ENCODE data around the gene CHD9.
"Not testable (repeated sequence)": the region's sequence is repeated elsewhere in the genome, so short reads cannot be mapped to it uniquely, and the experiment has no call there.

The CHD9 gene

GRCh38 chr16:53285236-53285635 is 230.4 kb downstream of the CHD9 start:
- Mint-ChIP-seq H3K36me3 (ENCODE audit: low read depth) (peaks cover 7% of the 10 kb centered on the region), H3K27me3 (ENCODE audit: low read depth) (no peaks in the 10 kb centered on the region), H3K4me1 (ENCODE audit: low read depth) (no peaks in the 10 kb centered on the region), H3K27ac (no peak overlapping the region), H3K4me3 (no peak overlapping the region), H3K9me3 (no peaks in the 10 kb centered on the region)

GRCh38 chr16:53290520-53290919 is 235.7 kb downstream of the CHD9 start:
- no peak overlapping the region for H3K4me3 Mint-ChIP-seq
- H3K27ac Mint-ChIP-seq, result no peak overlapping the region
- no peaks in the 10 kb centered on the region for H3K4me1 Mint-ChIP-seq (ENCODE audit: low read depth)
- no peaks in the 10 kb centered on the region for H3K27me3 Mint-ChIP-seq (ENCODE audit: low read depth)
- peaks cover 22% of the 10 kb centered on the region for H3K36me3 Mint-ChIP-seq (ENCODE audit: low read depth)
- H3K9me3 Mint-ChIP-seq, result no peaks in the 10 kb centered on the region

- H3K36me3 Mint-ChIP-seq (ENCODE audit: low read depth), result peaks cover 20% of the 10 kb centered on the region
- H3K27ac Mint-ChIP-seq, result no peak overlapping the region
- H3K9me3 Mint-ChIP-seq, result no peaks in the 10 kb centered on the region
- no peaks in the 10 kb centered on the region for H3K4me1 Mint-ChIP-seq (ENCODE audit: low read depth)
- H3K4me3 Mint-ChIP-seq, result no peak overlapping the region
- H3K27me3 Mint-ChIP-seq (ENCODE audit: low read depth), result no peaks in the 10 kb centered on the region
Observed at GRCh38 chr16:53291757-53292392, 237.1 kb downstream of the CHD9 start.

GRCh38 chr16:53297477-53297876 is 242.7 kb downstream of the CHD9 start:
- Mint-ChIP-seq H3K27ac (no peak overlapping the region), H3K27me3 (ENCODE audit: low read depth) (no peaks in the 10 kb centered on the region), H3K4me1 (ENCODE audit: low read depth) (no peaks in the 10 kb centered on the region), H3K9me3 (no peaks in the 10 kb centered on the region), H3K36me3 (ENCODE audit: low read depth) (peaks cover 15% of the 10 kb centered on the region), H3K4me3 (no peak overlapping the region)

- H3K4me1 Mint-ChIP-seq (ENCODE audit: low read depth), result no peaks in the 10 kb centered on the region
- no peak overlapping the region for H3K27ac Mint-ChIP-seq
- no peaks in the 10 kb centered on the region for H3K9me3 Mint-ChIP-seq
- no peaks in the 10 kb centered on the region for H3K27me3 Mint-ChIP-seq (ENCODE audit: low read depth)
- no peak overlapping the region for H3K4me3 Mint-ChIP-seq
- peaks cover 6% of the 10 kb centered on the region for H3K36me3 Mint-ChIP-seq (ENCODE audit: low read depth)
Observed at GRCh38 chr16:53304334-53304733, 249.5 kb downstream of the CHD9 start.

- H3K27me3 Mint-ChIP-seq (ENCODE audit: low read depth), result no peaks in the 10 kb centered on the region
- H3K9me3 Mint-ChIP-seq, result no peaks in the 10 kb centered on the region
- peaks cover 6% of the 10 kb centered on the region for H3K36me3 Mint-ChIP-seq (ENCODE audit: low read depth)
- no peak overlapping the region for H3K27ac Mint-ChIP-seq
- no peak overlapping the region for H3K4me3 Mint-ChIP-seq
- H3K4me1 Mint-ChIP-seq (ENCODE audit: low read depth), result no peaks in the 10 kb centered on the region
Observed at GRCh38 chr16:53305743-53306142, 251.0 kb downstream of the CHD9 start.

- no peaks in the 10 kb centered on the region for H3K9me3 Mint-ChIP-seq
- H3K27me3 Mint-ChIP-seq (ENCODE audit: low read depth), result no peaks in the 10 kb centered on the region
- no peak overlapping the region for H3K4me3 Mint-ChIP-seq
- no peaks in the 10 kb centered on the region for H3K4me1 Mint-ChIP-seq (ENCODE audit: low read depth)
- peaks cover 11% of the 10 kb centered on the region for H3K36me3 Mint-ChIP-seq (ENCODE audit: low read depth)
- H3K27ac Mint-ChIP-seq, result no peak overlapping the region
Observed at GRCh38 chr16:53309457-53309856, 254.7 kb downstream of the CHD9 start.

GRCh38 chr16:53320992-53321391 is 266.2 kb downstream of the CHD9 start:
- Mint-ChIP-seq H3K27me3 (ENCODE audit: low read depth) (no peaks in the 10 kb centered on the region), H3K27ac (no peak overlapping the region), H3K36me3 (ENCODE audit: low read depth) (peaks cover 9% of the 10 kb centered on the region), H3K9me3 (no peaks in the 10 kb centered on the region), H3K4me3 (no peak overlapping the region), H3K4me1 (ENCODE audit: low read depth) (no peaks in the 10 kb centered on the region)

- Mint-ChIP-seq H3K4me1 (ENCODE audit: low read depth) (no peaks in the 10 kb centered on the region), H3K4me3 (no peak overlapping the region), H3K27ac (no peak overlapping the region)
Observed at GRCh38 chr16:53323924-53324323, 269.1 kb downstream of the CHD9 start.

GRCh38 chr16:53330991-53331390 is 276.2 kb downstream of the CHD9 start:
- H3K27ac Mint-ChIP-seq; H3K9me3 Mint-ChIP-seq; H3K27me3 Mint-ChIP-seq (ENCODE audit: low read depth); H3K36me3 Mint-ChIP-seq (ENCODE audit: low read depth); H3K4me3 Mint-ChIP-seq; H3K4me1 Mint-ChIP-seq (ENCODE audit: low read depth): not testable (repeated sequence)

More at GRCh38 chr16:53323924-53324323, 269.1 kb downstream of the CHD9 start:
- peaks cover 2% of the 10 kb centered on the region for H3K36me3 Mint-ChIP-seq (ENCODE audit: low read depth)
- H3K9me3 Mint-ChIP-seq, result no peaks in the 10 kb centered on the region
- H3K27me3 Mint-ChIP-seq (ENCODE audit: low read depth), result no peaks in the 10 kb centered on the region

GRCh38 chr16:53334581-53334980 is 279.8 kb downstream of the CHD9 start:
- Mint-ChIP-seq H3K9me3 (peaks cover 6% of the 10 kb centered on the region), H3K36me3 (ENCODE audit: low read depth) (peaks cover 2% of the 10 kb centered on the region), H3K27ac (no peak overlapping the region), H3K4me3 (no peak overlapping the region), H3K27me3 (ENCODE audit: low read depth) (peaks cover 3% of the 10 kb centered on the region), H3K4me1 (ENCODE audit: low read depth) (peaks cover 1% of the 10 kb centered on the region)

- Mint-ChIP-seq H3K9me3 (no peaks in the 10 kb centered on the region), H3K36me3 (ENCODE audit: low read depth) (no peaks in the 10 kb centered on the region), H3K4me3 (no peak overlapping the region), H3K27me3 (ENCODE audit: low read depth) (peaks cover 3% of the 10 kb centered on the region), H3K27ac (no peak overlapping the region), H3K4me1 (ENCODE audit: low read depth) (peaks cover 1% of the 10 kb centered on the region)
Observed at GRCh38 chr16:53337294-53337693, 282.5 kb downstream of the CHD9 start.

GRCh38 chr16:53341792-53342191 is 287.0 kb downstream of the CHD9 start:
- H3K36me3 Mint-ChIP-seq (ENCODE audit: low read depth), result no peaks in the 10 kb centered on the region
- H3K4me1 Mint-ChIP-seq (ENCODE audit: low read depth), result no peaks in the 10 kb centered on the region
- H3K27me3 Mint-ChIP-seq (ENCODE audit: low read depth), result peaks cover 3% of the 10 kb centered on the region
- no peaks in the 10 kb centered on the region for H3K9me3 Mint-ChIP-seq
- no peak overlapping the region for H3K27ac Mint-ChIP-seq
- no peak overlapping the region for H3K4me3 Mint-ChIP-seq

GRCh38 chr16:53355064-53355463 is 300.3 kb downstream of the CHD9 start:
- Mint-ChIP-seq H3K4me1 (ENCODE audit: low read depth) (no peaks in the 10 kb centered on the region), H3K27ac (no peak overlapping the region), H3K9me3 (no peaks in the 10 kb centered on the region), H3K36me3 (ENCODE audit: low read depth) (no peaks in the 10 kb centered on the region), H3K4me3 (no peak overlapping the region), H3K27me3 (ENCODE audit: low read depth) (no peaks in the 10 kb centered on the region)

GRCh38 chr16:53356478-53357207 is 301.9 kb downstream of the CHD9 start:
- H3K27me3 Mint-ChIP-seq (ENCODE audit: low read depth), result no peaks in the 10 kb centered on the region
- H3K27ac Mint-ChIP-seq, result no peak overlapping the region
- no peaks in the 10 kb centered on the region for H3K9me3 Mint-ChIP-seq
- no peaks in the 10 kb centered on the region for H3K4me1 Mint-ChIP-seq (ENCODE audit: low read depth)
- H3K4me3 Mint-ChIP-seq, result no peak overlapping the region
- no peaks in the 10 kb centered on the region for H3K36me3 Mint-ChIP-seq (ENCODE audit: low read depth)

All from T-helper 1 cell treated with Interleukin-12 subunit alpha and Interleukin-12 subunit beta and Interleukin-4 antibody, amounts not matched to agents 30 μg/mL and 1 μg/mL, for 36 hours (primary cell).